SJCRH30 (cell line): Measurements from ENCODE around the gene TRH. TPM values are rescaled to one million over a fixed set of nuclear protein-coding genes. Genes with fewer than 3 reads are reported as not detected.
A peak's percentile ranks its signal among the peaks of the same experiment; 100 is the strongest.

Experiments
- DNase-seq, 2 experiments: peaks; one replicate each; pipeline ENCODE4 v3.0.0-alpha.2; 2015 to 2020
- H3K27ac ChIP-seq: fragments of 250-450 bp; sonication (Bioruptor Pico); 2 replicates; pipeline ENCODE4 v1.5.1; 2020; ENCODE audit warnings: mild to moderate bottlenecking, moderate library complexity
- H3K27me3 ChIP-seq: fragments of 250-450 bp; sonication (Bioruptor Pico); 2 replicates; pipeline ENCODE4 v1.5.1; 2020; ENCODE audit warnings: mild to moderate bottlenecking, moderate library complexity
- H3K36me3 ChIP-seq: fragments of 250-450 bp; sonication (Bioruptor Pico); 2 replicates; pipeline ENCODE4 v1.5.1; 2020; ENCODE audit warnings: mild to moderate bottlenecking, moderate library complexity
- H3K4me1 ChIP-seq: fragments of 250-450 bp; sonication (Bioruptor Pico); 2 replicates; pipeline ENCODE4 v1.5.1; 2020; ENCODE audit warnings: mild to moderate bottlenecking, moderate library complexity
- H3K4me3 ChIP-seq: fragments of 250-450 bp; sonication (Bioruptor Pico); 2 replicates; pipeline ENCODE4 v1.5.1; 2020; ENCODE audit warnings: mild to moderate bottlenecking, moderate library complexity
- H3K9me3 ChIP-seq: fragments of 250-450 bp; sonication (Bioruptor Pico); replicated peaks from 2 replicates; pipeline ENCODE4 v1.5.1; 2020; ENCODE audit warnings: mild to moderate bottlenecking, moderate library complexity
- total RNA-seq: library from RNA; depleted of rRNA; stranded (reverse); fragments of >200 nt; shearing (Covaris generic); gene quantifications from 2 replicates; pipeline ENCODE4 v1.2.3, GENCODE V29; 2014; rRNA removed

TRH gene, protein sequence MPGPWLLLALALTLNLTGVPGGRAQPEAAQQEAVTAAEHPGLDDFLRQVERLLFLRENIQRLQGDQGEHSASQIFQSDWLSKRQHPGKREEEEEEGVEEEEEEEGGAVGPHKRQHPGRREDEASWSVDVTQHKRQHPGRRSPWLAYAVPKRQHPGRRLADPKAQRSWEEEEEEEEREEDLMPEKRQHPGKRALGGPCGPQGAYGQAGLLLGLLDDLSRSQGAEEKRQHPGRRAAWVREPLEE
- not detected in 2 replicates for total RNA-seq

- H3K4me1 ChIP-seq = no peaks in the 10 kb centered on the region
- no peaks in the 10 kb centered on the region for H3K36me3 ChIP-seq
- no peaks in the 10 kb centered on the region for H3K9me3 ChIP-seq
- H3K27ac ChIP-seq = no peak within 1 kb of the TSS
- H3K4me3 ChIP-seq = no peak within 1 kb of the TSS
- H3K27me3 ChIP-seq = no peaks in the 10 kb centered on the region
- DNase-seq = no peak
Observed at GRCh38 chr3:129974564-129974832, at the start of gene TRH. TRH (plus strand) TSS chr3:129974720; CDS start chr3:129975817, 1,097 bp downstream.

- Histone ChIP-seq H3K9me3 (peaks cover 23% of the 10 kb centered on the region), H3K4me3 (no peak overlapping the region), H3K36me3 (no peaks in the 10 kb centered on the region), H3K27ac (no peak overlapping the region), H3K27me3 (no peaks in the 10 kb centered on the region), H3K4me1 (no peaks in the 10 kb centered on the region)
- DNase-seq = peak; percentile 14 to 31
Observed at GRCh38 chr3:129927072-129927471, 47.4 kb upstream of the TRH start.

GRCh38 chr3:129929383-129929782 is 45.1 kb upstream of the TRH start:
- no peaks in the 10 kb centered on the region for H3K36me3 ChIP-seq
- no peak for DNase-seq
- no peak overlapping the region for H3K27ac ChIP-seq
- H3K4me3 ChIP-seq = no peak overlapping the region
- H3K27me3 ChIP-seq = no peaks in the 10 kb centered on the region
- H3K9me3 ChIP-seq = peaks cover 16% of the 10 kb centered on the region
- no peaks in the 10 kb centered on the region for H3K4me1 ChIP-seq

DNA sequence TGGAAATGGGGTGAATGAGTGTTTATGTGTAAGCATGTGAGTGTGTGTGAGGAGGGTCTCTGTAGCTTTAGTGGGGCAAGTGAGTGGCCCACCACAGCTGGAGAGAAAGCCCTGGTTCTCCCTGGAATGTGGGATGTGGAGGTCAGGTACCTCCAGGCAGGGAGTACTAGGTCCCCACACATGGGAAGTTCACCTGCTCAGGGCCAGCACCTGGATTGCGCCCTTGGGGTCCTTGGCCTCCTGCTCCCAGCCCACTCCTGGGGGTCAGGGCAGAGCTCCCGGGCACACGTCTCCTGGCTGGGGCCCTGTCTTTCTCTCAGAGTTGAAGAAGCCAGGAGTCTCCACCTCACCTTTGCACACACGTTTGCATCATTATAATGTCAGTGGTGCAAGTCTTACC is 41.0 kb upstream of the TRH start:
- Histone ChIP-seq H3K4me3 (no peak overlapping the region), H3K9me3 (peaks cover 16% of the 10 kb centered on the region), H3K4me1 (no peaks in the 10 kb centered on the region), H3K36me3 (no peaks in the 10 kb centered on the region), H3K27ac (no peak overlapping the region), H3K27me3 (no peaks in the 10 kb centered on the region)
- DNase-seq = no peak

DNA sequence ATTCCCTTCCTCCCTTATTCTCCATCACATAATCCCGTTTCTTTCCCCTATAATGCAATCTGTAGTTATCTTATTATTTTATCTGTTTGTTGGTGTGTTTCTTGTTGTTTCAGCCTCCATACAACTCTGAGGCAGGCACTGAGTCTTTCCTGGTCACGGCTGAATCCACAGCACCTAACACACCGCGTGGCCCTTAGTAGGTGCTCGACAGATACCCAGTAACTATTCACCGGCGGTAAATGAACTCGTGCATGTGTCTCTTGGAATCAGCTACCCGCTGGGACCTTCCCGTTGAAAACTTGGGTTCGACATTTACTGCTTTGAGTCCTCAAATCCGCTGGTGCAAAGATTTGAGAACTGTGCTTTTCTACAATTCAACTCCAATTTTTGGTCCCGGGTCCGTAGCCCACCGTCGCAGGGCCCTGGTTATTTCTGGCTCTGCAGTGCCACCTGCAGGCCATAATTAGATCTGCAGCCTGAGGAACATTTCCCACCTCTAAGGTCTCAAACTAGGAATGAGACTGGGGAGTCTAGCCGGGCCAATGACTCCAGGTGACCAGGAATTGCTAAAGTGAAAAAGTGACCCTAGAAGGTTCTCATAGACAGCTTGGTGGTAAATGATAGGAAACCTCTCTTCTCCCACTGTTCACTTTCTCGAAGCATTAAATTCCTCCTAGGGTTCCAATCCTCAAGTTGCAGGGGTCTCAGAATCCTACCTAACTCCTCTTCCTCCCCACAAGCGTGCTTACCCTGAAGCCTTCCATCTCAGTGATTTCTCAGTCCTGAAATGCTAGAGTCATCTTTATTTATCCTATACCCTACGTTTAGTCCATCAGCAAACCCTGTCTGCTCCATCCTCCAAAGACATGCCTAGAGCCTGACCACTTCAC is 40.0 kb upstream of the TRH start:
- Histone ChIP-seq H3K9me3 (peaks cover 10% of the 10 kb centered on the region), H3K27ac (no peak overlapping the region), H3K27me3 (no peaks in the 10 kb centered on the region), H3K36me3 (no peaks in the 10 kb centered on the region), H3K4me3 (no peak overlapping the region), H3K4me1 (no peaks in the 10 kb centered on the region)
- peak; percentile 37 to 80 for DNase-seq

DNA sequence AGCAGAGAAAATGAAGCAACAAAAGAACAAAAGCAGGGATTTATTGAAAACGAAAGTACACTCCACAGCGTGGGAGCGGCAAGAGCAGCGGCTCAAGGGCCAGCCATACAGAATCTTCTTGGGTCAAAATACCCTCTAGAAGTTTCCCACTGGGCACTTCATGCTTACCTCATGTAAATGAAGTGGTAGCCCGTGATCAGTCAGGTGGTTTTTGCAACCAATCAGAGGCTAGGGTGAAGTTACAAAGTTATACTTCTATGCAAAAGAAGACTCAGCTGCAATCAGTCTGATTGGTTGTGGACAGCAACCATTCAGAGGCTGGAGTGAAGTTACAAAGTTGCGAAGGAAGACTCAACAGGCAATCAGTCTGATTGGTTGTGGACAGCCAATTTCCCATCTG is 37.8 kb upstream of the TRH start:
- Histone ChIP-seq H3K4me1 (no peaks in the 10 kb centered on the region), H3K27ac (no peak overlapping the region), H3K36me3 (no peaks in the 10 kb centered on the region), H3K4me3 (peak overlapping the region; percentile 30), H3K27me3 (no peaks in the 10 kb centered on the region; the same call in 1 of the 2 replicates), H3K9me3 (no peaks in the 10 kb centered on the region)
- peak; percentile 62 to 79 for DNase-seq

DNA sequence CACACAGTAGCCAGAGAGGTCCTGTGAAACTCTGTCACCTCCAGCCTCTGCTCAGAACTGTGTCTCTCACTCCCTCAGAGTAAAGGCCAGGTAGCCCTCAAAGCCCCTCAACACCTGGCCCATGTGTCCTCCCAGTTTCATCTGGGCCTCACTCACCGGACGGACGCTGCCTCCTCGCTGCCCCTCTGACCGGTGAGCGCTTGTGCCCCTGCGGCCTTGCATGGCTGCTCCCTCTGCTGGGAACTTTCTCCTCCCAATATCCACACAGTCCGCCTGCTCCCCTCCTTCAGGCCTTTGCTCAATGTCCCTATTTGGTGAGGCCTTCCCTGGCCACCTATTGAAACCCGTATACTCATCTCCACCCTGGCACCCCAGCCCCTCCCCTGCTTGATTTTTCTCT is 36.8 kb upstream of the TRH start:
- no peaks in the 10 kb centered on the region for H3K36me3 ChIP-seq
- H3K27ac ChIP-seq = no peak overlapping the region
- H3K4me3 ChIP-seq = no peak overlapping the region
- H3K9me3 ChIP-seq = no peaks in the 10 kb centered on the region
- H3K4me1 ChIP-seq = no peaks in the 10 kb centered on the region
- H3K27me3 ChIP-seq = no peaks in the 10 kb centered on the region; the same call in 1 of the 2 replicates
- DNase-seq = no peak

- no peak for DNase-seq
- Histone ChIP-seq H3K9me3 (no peaks in the 10 kb centered on the region), H3K27me3 (no peaks in the 10 kb centered on the region; the same call in 1 of the 2 replicates), H3K4me3 (no peak overlapping the region), H3K27ac (no peak overlapping the region), H3K4me1 (no peaks in the 10 kb centered on the region), H3K36me3 (no peaks in the 10 kb centered on the region)
Observed at GRCh38 chr3:129938140-129938930, 36.2 kb upstream of the TRH start.

GRCh38 chr3:129940086-129940485 is 34.4 kb upstream of the TRH start:
- H3K4me1 ChIP-seq = no peaks in the 10 kb centered on the region
- no peak overlapping the region for H3K4me3 ChIP-seq
- H3K27ac ChIP-seq = no peak overlapping the region
- H3K27me3 ChIP-seq = no peaks in the 10 kb centered on the region; the same call in 1 of the 2 replicates
- no peak for DNase-seq
- no peaks in the 10 kb centered on the region for H3K36me3 ChIP-seq
- no peaks in the 10 kb centered on the region for H3K9me3 ChIP-seq

- peak; percentile 66 to 85 for DNase-seq
- H3K4me3 ChIP-seq = no peak overlapping the region
- no peaks in the 10 kb centered on the region; the same call in 1 of the 2 replicates for H3K27me3 ChIP-seq
- no peak overlapping the region for H3K27ac ChIP-seq
- H3K36me3 ChIP-seq = no peaks in the 10 kb centered on the region
- H3K9me3 ChIP-seq = no peaks in the 10 kb centered on the region
- no peaks in the 10 kb centered on the region; the same call in 1 of the 2 replicates for H3K4me1 ChIP-seq
Observed at GRCh38 chr3:129942296-129942695, 32.2 kb upstream of the TRH start.

GRCh38 chr3:129943020-129943419 is 31.5 kb upstream of the TRH start:
- no peaks in the 10 kb centered on the region; the same call in 1 of the 2 replicates for H3K4me1 ChIP-seq
- no peak for DNase-seq
- no peaks in the 10 kb centered on the region for H3K9me3 ChIP-seq
- no peak overlapping the region for H3K27ac ChIP-seq
- no peaks in the 10 kb centered on the region for H3K36me3 ChIP-seq
- H3K27me3 ChIP-seq = no peaks in the 10 kb centered on the region; the same call in 1 of the 2 replicates
- no peak overlapping the region for H3K4me3 ChIP-seq

DNA sequence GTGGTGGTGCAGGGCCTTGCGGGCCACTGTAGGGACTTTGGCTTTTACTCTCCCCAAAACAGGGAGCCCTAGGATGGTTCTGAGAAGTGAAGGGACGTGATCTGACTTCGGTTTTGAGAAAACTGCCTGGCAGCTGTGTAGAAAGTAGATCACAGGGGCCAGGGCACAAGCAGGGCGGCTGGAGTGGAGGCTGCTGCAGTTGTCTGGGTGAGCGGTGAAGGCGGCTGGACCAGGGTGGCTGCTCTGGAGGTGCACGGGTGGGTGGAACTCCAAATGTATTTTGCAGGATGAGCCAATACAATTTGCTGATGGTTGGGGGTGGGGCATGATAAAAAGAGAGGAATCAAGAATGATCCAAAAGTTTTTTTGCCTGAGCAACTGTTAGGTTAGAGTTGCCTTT is 29.8 kb upstream of the TRH start:
- Histone ChIP-seq H3K9me3 (no peaks in the 10 kb centered on the region), H3K36me3 (no peaks in the 10 kb centered on the region), H3K27ac (no peak overlapping the region), H3K4me3 (no peak overlapping the region), H3K4me1 (no peaks in the 10 kb centered on the region; the same call in 1 of the 2 replicates), H3K27me3 (no peaks in the 10 kb centered on the region; the same call in 1 of the 2 replicates)
- DNase-seq = no peak

DNA sequence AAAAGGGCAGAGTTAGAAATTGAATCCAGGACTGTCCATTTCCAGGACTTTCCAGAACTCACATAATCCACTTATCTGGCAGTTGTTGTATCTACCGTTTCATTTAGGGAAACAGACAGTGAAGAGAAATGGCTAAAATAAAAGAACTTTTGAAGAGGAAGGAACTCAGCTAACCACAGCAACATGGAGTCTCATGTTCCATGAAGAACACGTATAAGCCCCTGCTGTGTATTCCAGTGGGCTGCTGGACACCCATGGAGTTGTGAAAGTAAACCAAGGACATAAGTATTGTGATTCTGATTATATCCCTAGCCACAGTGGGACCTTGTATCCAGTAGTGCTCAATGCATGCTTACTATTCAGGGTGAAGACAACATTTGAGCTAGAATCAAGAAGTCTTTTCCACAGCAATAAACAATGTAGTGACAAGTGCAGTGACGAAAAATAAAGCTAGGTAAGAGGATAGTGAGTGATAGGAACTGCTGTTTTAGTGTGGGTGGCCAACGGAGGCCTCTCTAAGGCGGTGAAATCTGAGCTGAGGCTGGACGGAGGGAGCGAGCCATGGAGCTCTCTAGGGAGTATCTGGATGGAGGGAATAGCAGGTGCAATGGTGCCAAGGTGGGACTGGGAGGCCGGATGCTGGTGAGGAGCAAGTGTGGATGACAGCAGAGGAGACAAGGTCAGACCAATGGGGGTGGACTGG is 26.8 kb upstream of the TRH start:
- no peaks in the 10 kb centered on the region for H3K36me3 ChIP-seq
- H3K4me1 ChIP-seq = peaks cover 3% of the 10 kb centered on the region; the same call in 1 of the 2 replicates
- no peak overlapping the region for H3K4me3 ChIP-seq
- H3K9me3 ChIP-seq = no peaks in the 10 kb centered on the region
- no peak overlapping the region for H3K27ac ChIP-seq
- no peaks in the 10 kb centered on the region for H3K27me3 ChIP-seq
- peak; percentile 39 to 72 for DNase-seq

DNA sequence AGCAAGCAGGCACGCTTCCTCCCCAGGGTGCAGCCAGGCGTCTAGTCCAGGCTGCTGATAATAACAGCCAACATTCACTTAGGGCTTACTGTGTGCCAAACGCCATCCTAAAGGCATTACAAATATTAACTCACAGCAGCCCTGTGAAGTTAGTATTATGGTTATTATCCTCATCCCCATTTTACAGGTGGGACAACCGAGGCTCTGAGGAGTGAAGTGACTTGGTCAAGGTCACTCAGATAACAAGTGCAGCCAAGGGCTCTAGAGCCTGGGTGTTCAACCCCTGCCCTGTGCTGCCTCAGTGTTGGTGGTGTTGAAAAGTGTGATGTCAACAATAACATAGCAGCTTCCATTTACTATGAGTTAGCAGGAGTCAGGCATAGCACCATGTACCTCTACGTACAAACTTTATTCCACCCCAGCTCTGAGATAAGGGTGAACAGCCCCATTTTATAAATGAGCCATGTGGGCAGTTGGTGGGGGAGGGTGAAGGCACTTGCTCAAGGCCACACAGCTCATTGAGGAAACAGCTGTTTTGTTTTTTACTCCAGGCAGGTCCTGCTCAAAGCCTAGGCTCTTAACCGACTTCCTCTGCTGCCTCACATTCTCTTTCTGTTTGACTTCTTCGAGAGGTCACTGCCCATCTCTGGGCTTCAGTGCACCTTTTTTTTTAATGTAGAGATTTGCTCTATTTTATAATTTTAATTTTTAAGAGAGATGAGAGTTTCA is 24.0 kb upstream of the TRH start:
- H3K27ac ChIP-seq = no peak overlapping the region
- peak in 1 of 2 experiments; percentile 37 for DNase-seq
- H3K27me3 ChIP-seq = no peaks in the 10 kb centered on the region; the same call in 1 of the 2 replicates
- no peaks in the 10 kb centered on the region for H3K9me3 ChIP-seq
- no peaks in the 10 kb centered on the region for H3K36me3 ChIP-seq
- H3K4me3 ChIP-seq = no peak overlapping the region
- peaks cover 3% of the 10 kb centered on the region; the same call in 1 of the 2 replicates for H3K4me1 ChIP-seq
